Muscle of back (tissue), 11 donors: Measurements from ENCODE around the gene NRG3. TPM values are rescaled to one million over a fixed set of nuclear protein-coding genes. Genes with fewer than 3 reads are reported as not detected.
A peak's percentile ranks its signal among the peaks of the same experiment; 100 is the strongest.

Experiments used
- DNase-seq, 3 donors: peaks; one replicate each; pipeline versions ENCODE4 v3.0.0 to v3.0.0-alpha.2; 2013
- polyA plus RNA-seq, 10 donors: library from polyadenylated mRNA; unstranded; fragments of 120-200 nt; gene quantifications; one replicate each; pipeline ENCODE4 v1.2.1, GENCODE V29; 2013; ENCODE audit not compliant: insufficient read length in 10 of 10

Gene NRG3
- polyA plus RNA-seq, 10 donors, result 0.12 to 0.64 (median 0.21) TPM

GRCh38 chr10:82383350-82383749 lies 508.4 kb downstream of the NRG3 start:
- no peak for DNase-seq

GRCh38 chr10:82390866-82391658 lies 516.1 kb downstream of the NRG3 start:
- DNase-seq, result peak in 1 of 3 donors; percentile 5

- peak in 1 of 3 donors; percentile 3 for DNase-seq
These were observed 517.0 kb downstream of the NRG3 start for GRCh38 chr10:82391971-82392370.

- DNase-seq, result no peak
These were observed 517.5 kb downstream of the NRG3 start for GRCh38 chr10:82392533-82392932.

- no peak for DNase-seq
These were observed 519.1 kb downstream of the NRG3 start for GRCh38 chr10:82394122-82394521.

- DNase-seq, result no peak
These were observed 520.0 kb downstream of the NRG3 start for GRCh38 chr10:82394987-82395386.

- no peak for DNase-seq
These were observed 521.9 kb downstream of the NRG3 start for GRCh38 chr10:82396886-82397285.

GRCh38 chr10:82397854-82398253 lies 522.9 kb downstream of the NRG3 start:
- DNase-seq, result no peak

- no peak for DNase-seq
These were observed 524.9 kb downstream of the NRG3 start for GRCh38 chr10:82399850-82400249.

- DNase-seq, result no peak
These were observed 525.8 kb downstream of the NRG3 start for GRCh38 chr10:82400841-82401240.

- no peak for DNase-seq
These were observed 528.0 kb downstream of the NRG3 start for GRCh38 chr10:82402906-82403401.

GRCh38 chr10:82409671-82410070 lies 534.7 kb downstream of the NRG3 start:
- peak in 2 of 3 donors; percentile 3 to 11 for DNase-seq

GRCh38 chr10:82411416-82411815 lies 536.4 kb downstream of the NRG3 start:
- no peak for DNase-seq

- no peak for DNase-seq
These were observed 545.0 kb downstream of the NRG3 start for GRCh38 chr10:82420001-82420400.

- DNase-seq, result no peak
These were observed 554.3 kb downstream of the NRG3 start for GRCh38 chr10:82429302-82429701.

GRCh38 chr10:82438277-82438676 lies 563.3 kb downstream of the NRG3 start:
- DNase-seq, result no peak

- peak in 1 of 3 donors; percentile 13 for DNase-seq
These were observed 565.8 kb downstream of the NRG3 start for GRCh38 chr10:82440775-82441174.

GRCh38 chr10:82452046-82452445 lies 577.1 kb downstream of the NRG3 start:
- DNase-seq, result no peak

- DNase-seq, result no peak
These were observed 577.7 kb downstream of the NRG3 start for GRCh38 chr10:82452676-82453075.

GRCh38 chr10:82453678-82454293 lies 578.8 kb downstream of the NRG3 start:
- DNase-seq, result no peak

GRCh38 chr10:82462910-82463551 lies 588.0 kb downstream of the NRG3 start:
- no peak for DNase-seq

GRCh38 chr10:82463614-82464013 lies 588.6 kb downstream of the NRG3 start:
- no peak for DNase-seq
